Measurements from ENCODE around the gene F11R. TPM values are rescaled to one million over a fixed set of nuclear protein-coding genes. Genes with fewer than 3 reads are reported as not detected.
"Not testable (repeated sequence)": the region's sequence is repeated elsewhere in the genome, so short reads cannot be mapped to it uniquely, and the experiment has no call there.

F11R gene
- total RNA-seq, 4 donors from 2014 or later: 4.5 to 28.2 (median 9.9) TPM

GRCh38 chr1:160945881-160946280 lies 75.1 kb downstream of the F11R start:
- not testable (repeated sequence) for ATAC-seq, H3K27ac ChIP-seq, H3K4me1 ChIP-seq, H3K4me3 ChIP-seq, H3K36me3 ChIP-seq
- H3K27me3 ChIP-seq: peaks cover 37% of the 10 kb centered on the region
- H3K9me3 ChIP-seq: peaks cover 0 to 18% (median 0%) of the 10 kb centered on the region in 3 donors
- WGBS, 2 donors (ENCODE audit: low coverage in 1 of 2): 70 to 76% methylated on average over 3 to 6 of the region's 6 CpGs

Small RNA genes lying within 50 kb of the gene (small RNA-seq; reads per million reads assigned to genes)
- 0 reads per million in 4 donors for gene AL591806.2

Other genes starting within 250 kb of the F11R start
- 1 to 10 TPM in 1 of 4 donors, under 1 TPM in 2, not detected in 1; 0.27 to 2.4 (median 0.62) TPM for gene LY9, start 225.0 kb downstream of the F11R start, total RNA-seq
- gene CD244, start 158.3 kb downstream of the F11R start, total RNA-seq: under 1 TPM in 3 of 4 donors, not detected in 1; 0.15 to 0.47 (median 0.27) TPM
- 1 to 10 TPM in 1 of 4 donors, under 1 TPM in 1, not detected in 2; 0.46 to 1.9 TPM for gene ITLN1, start 136.0 kb downstream of the F11R start, total RNA-seq
- not detected for gene ITLN2, start 66.3 kb downstream of the F11R start, total RNA-seq
- gene TSTD1, start 17.8 kb upstream of the F11R start, total RNA-seq: 10 to 100 TPM; 18.1 to 52.1 (median 29.4) TPM
- 10 to 100 TPM; 50.9 to 79.4 (median 60.5) TPM for gene USF1, start 24.8 kb upstream of the F11R start, total RNA-seq
- gene ARHGAP30, start 48.7 kb upstream of the F11R start, total RNA-seq: 10 to 100 TPM in 1 of 4 donors, 1 to 10 TPM in 3; 1.9 to 11.6 (median 4.4) TPM
- gene NECTIN4, start 68.4 kb upstream of the F11R start, total RNA-seq: 1 to 10 TPM in 1 of 4 donors, under 1 TPM in 1, not detected in 2; 0.27 to 1.9 TPM
- gene KLHDC9, start 77.2 kb upstream of the F11R start, total RNA-seq: 10 to 100 TPM in 2 of 4 donors, 1 to 10 TPM in 2; 3.5 to 22.6 (median 8.6) TPM
- gene PFDN2, start 96.9 kb upstream of the F11R start, total RNA-seq: 10 to 100 TPM; 26.2 to 40.8 (median 31.4) TPM
- 10 to 100 TPM; 30.4 to 61.9 (median 32.8) TPM for gene NIT1, start 97.0 kb upstream of the F11R start, total RNA-seq
- gene DEDD, start 111.5 kb upstream of the F11R start, total RNA-seq: 10 to 100 TPM; 34.2 to 54.4 (median 41.7) TPM
- gene UFC1, start 132.8 kb upstream of the F11R start, total RNA-seq: 10 to 100 TPM; 60.5 to 83.7 (median 72.8) TPM
- 10 to 100 TPM in 3 of 4 donors, 1 to 10 TPM in 1; 10.0 to 27.6 (median 14.7) TPM for gene USP21, start 138.3 kb upstream of the F11R start, total RNA-seq
- gene PPOX, start 145.3 kb upstream of the F11R start, total RNA-seq: 10 to 100 TPM; 10.5 to 27.4 (median 17.6) TPM
- 10 to 100 TPM; 14.8 to 26.4 (median 19.5) TPM for gene B4GALT3, start 156.4 kb upstream of the F11R start, total RNA-seq
- 10 to 100 TPM in 1 of 4 donors, 1 to 10 TPM in 3; 3.7 to 60.6 (median 6.7) TPM for gene ADAMTS4, start 177.9 kb upstream of the F11R start, total RNA-seq
- 100 to 1,000 TPM in 2 of 4 donors, 10 to 100 TPM in 2; 93.4 to 121 (median 100) TPM for gene NDUFS2, start 181.2 kb upstream of the F11R start, total RNA-seq
- 10 to 100 TPM in 3 of 4 donors, 1 to 10 TPM in 1; 6.4 to 74.6 (median 52.0) TPM for gene FCER1G, start 194.1 kb upstream of the F11R start, total RNA-seq
- gene APOA2, start 202.5 kb upstream of the F11R start, total RNA-seq: not detected
- 10 to 100 TPM in 3 of 4 donors, 1 to 10 TPM in 1; 9.3 to 24.3 (median 14.0) TPM for gene TOMM40L, start 204.9 kb upstream of the F11R start, total RNA-seq
- not detected for gene NR1I3, start 217.1 kb upstream of the F11R start, total RNA-seq
- gene PCP4L1, start 237.6 kb upstream of the F11R start, total RNA-seq: 10 to 100 TPM in 1 of 4 donors, 1 to 10 TPM in 3; 1.6 to 13.8 (median 5.7) TPM